ENCODE measurements around the gene GOLGA2.

GRCh38 chr9:128232528-128233428 lies 43.0 kb downstream of the GOLGA2 start:
- TF ChIP-seq CTCF (IDR thresholded peaks at IDR 0.05; ENCODE audit: insufficient read depth, low read depth, low read length) (no peak), EZH2 (IDR thresholded peaks at IDR 0.05; ENCODE audit: insufficient read depth, low read length) (no peak)
